Astrocyte (in vitro differentiated cells and primary cell): Measurements from ENCODE around the gene RNGTT. TPM values are rescaled to one million over a fixed set of nuclear protein-coding genes. Genes with fewer than 3 reads are reported as not detected.

ENCODE experiments used
- DNase-seq: peaks from one replicate; pipeline ENCODE4 v3.0.0-alpha.2; 2010; ENCODE audit warnings: low read depth
- FAIRE-seq: peaks from 2 replicates; lab custom pipeline; 2011; peaks lifted over from hg19 to GRCh38; lab: Jason Lieb, UNC
- H2AFZ ChIP-seq: 2 replicates; pipeline ENCODE4 v1.6.0; 2012; ENCODE audit warnings: low read depth, low read length, inconsistent platforms
- H3K27ac ChIP-seq: 2 replicates; pipeline ENCODE4 v1.5.1; 2011; ENCODE audit warnings: low read depth, low read length, inconsistent platforms
- H3K27me3 ChIP-seq: 2 replicates; pipeline ENCODE4 v1.6.0; 2011; ENCODE audit warnings: low read length, inconsistent platforms; ENCODE audit not compliant: insufficient read depth
- H3K36me3 ChIP-seq: 2 replicates; pipeline ENCODE4 v1.5.1; 2011; ENCODE audit warnings: low read length, inconsistent platforms; ENCODE audit not compliant: insufficient read depth
- H3K4me1 ChIP-seq: 2 replicates; pipeline ENCODE4 v1.5.1; 2011; ENCODE audit warnings: low read length, inconsistent platforms; ENCODE audit not compliant: insufficient read depth
- H3K4me2 ChIP-seq: 2 replicates; pipeline ENCODE4 v1.6.0; 2012; ENCODE audit warnings: low read length, inconsistent platforms
- H3K4me3 ChIP-seq: 2 replicates; pipeline ENCODE4 v1.5.1; 2011; ENCODE audit warnings: low read depth, mild to moderate bottlenecking, low read length, inconsistent platforms; ENCODE audit not compliant: insufficient read depth
- H3K79me2 ChIP-seq: 2 replicates; pipeline ENCODE4 v1.6.0; 2012; ENCODE audit warnings: mild to moderate bottlenecking, low read length, inconsistent platforms; ENCODE audit not compliant: insufficient read depth
- H3K9ac ChIP-seq: 2 replicates; pipeline ENCODE4 v1.6.0; 2012; ENCODE audit warnings: mild to moderate bottlenecking, low read length, inconsistent platforms
- H3K9me3 ChIP-seq: 2 replicates; pipeline ENCODE4 v1.5.1; 2012; ENCODE audit warnings: low read depth, mild to moderate bottlenecking, low read length, inconsistent platforms; ENCODE audit not compliant: insufficient read depth
- H4K20me1 ChIP-seq: 2 replicates; pipeline ENCODE4 v1.6.0; 2012; ENCODE audit warnings: low read length, inconsistent platforms; ENCODE audit not compliant: insufficient read depth
- H3K27ac Mint-ChIP-seq: one replicate; pipeline ENCODE4 v1.8.0; 2021; ENCODE audit warnings: mild to moderate bottlenecking, mixed read lengths; ENCODE audit not compliant: unreplicated experiment
- H3K27me3 Mint-ChIP-seq: one replicate; pipeline ENCODE4 v1.8.0; 2021; ENCODE audit warnings: low read depth, mixed read lengths; ENCODE audit not compliant: unreplicated experiment
- H3K36me3 Mint-ChIP-seq: one replicate; pipeline ENCODE4 v1.8.0; 2021; ENCODE audit warnings: low read depth, mixed read lengths; ENCODE audit not compliant: unreplicated experiment
- H3K4me1 Mint-ChIP-seq: one replicate; pipeline ENCODE4 v1.8.0; 2021; ENCODE audit warnings: low read depth, mixed read lengths; ENCODE audit not compliant: unreplicated experiment
- H3K4me3 Mint-ChIP-seq: one replicate; pipeline ENCODE4 v1.8.0; 2021; ENCODE audit warnings: mild to moderate bottlenecking, moderate library complexity, mixed read lengths; ENCODE audit not compliant: unreplicated experiment
- H3K9me3 Mint-ChIP-seq: one replicate; pipeline ENCODE4 v1.8.0; 2021; ENCODE audit warnings: mild to moderate bottlenecking, mixed read lengths; ENCODE audit not compliant: unreplicated experiment
- CTCF ChIP-seq: IDR thresholded peaks from 2 replicates; pipeline ENCODE4 v1.5.1; 2011; ENCODE audit warnings: low read depth, mild to moderate bottlenecking, inconsistent platforms, low read length, moderate library complexity; ENCODE audit not compliant: insufficient read depth
- EZH2 ChIP-seq: IDR thresholded peaks from 2 replicates; pipeline ENCODE4 v1.6.1; 2012; ENCODE audit warnings: mild to moderate bottlenecking, low read length, inconsistent platforms; ENCODE audit not compliant: insufficient read depth
- total RNA-seq: library from RNA; stranded (reverse); gene quantifications from 2 replicates; pipeline ENCODE4 v1.2.1, GENCODE V29; 2021

The RNGTT gene
- total RNA-seq, 1 donor from 2014 or later, result 16.0 TPM

- TF ChIP-seq CTCF (no peak), EZH2 (no peak)
- FAIRE-seq, result no peak
- Histone ChIP-seq H3K9ac (no peak overlapping the region), H3K36me3 (no peaks in the 10 kb centered on the region), H3K27me3 (no peaks in the 10 kb centered on the region), H2AFZ (no peak overlapping the region), H3K27ac (no peak overlapping the region), H3K4me2 (no peak overlapping the region), H3K9me3 (no peaks in the 10 kb centered on the region), H4K20me1 (no peaks in the 10 kb centered on the region), H3K4me3 (no peak overlapping the region), H3K79me2 (no peaks in the 10 kb centered on the region), H3K4me1 (no peaks in the 10 kb centered on the region)
- Mint-ChIP-seq H3K4me3 (no peak overlapping the region), H3K4me1 (no peaks in the 10 kb centered on the region), H3K27ac (no peak overlapping the region), H3K27me3 (peaks cover 6% of the 10 kb centered on the region), H3K9me3 (peaks cover 11% of the 10 kb centered on the region), H3K36me3 (no peaks in the 10 kb centered on the region)
- no peak for DNase-seq
These were observed 366.6 kb downstream of the RNGTT start for GRCh38 chr6:88596801-88597200.

- H4K20me1 ChIP-seq, result no peaks in the 10 kb centered on the region
- H3K4me1 ChIP-seq, result no peaks in the 10 kb centered on the region
- Mint-ChIP-seq H3K9me3 (peaks cover 11% of the 10 kb centered on the region), H3K27ac (no peak overlapping the region), H3K4me3 (no peak overlapping the region), H3K36me3 (no peaks in the 10 kb centered on the region), H3K27me3 (peaks cover 44% of the 10 kb centered on the region), H3K4me1 (no peaks in the 10 kb centered on the region)
- peaks cover 2% of the 10 kb centered on the region for H3K27me3 ChIP-seq
- no peak overlapping the region for H3K27ac ChIP-seq
- no peak overlapping the region for H2AFZ ChIP-seq
- H3K9me3 ChIP-seq, result peaks cover 4% of the 10 kb centered on the region
- no peak overlapping the region for H3K4me2 ChIP-seq
- H3K36me3 ChIP-seq, result no peaks in the 10 kb centered on the region
- no peak overlapping the region for H3K4me3 ChIP-seq
- no peak for TF ChIP-seq EZH2
- no peak for TF ChIP-seq CTCF
- H3K9ac ChIP-seq, result no peak overlapping the region
- DNase-seq, result no peak
- FAIRE-seq, result no peak
- no peaks in the 10 kb centered on the region for H3K79me2 ChIP-seq
These were observed 374.5 kb downstream of the RNGTT start for GRCh38 chr6:88588938-88589337.

- Histone ChIP-seq H4K20me1 (no peaks in the 10 kb centered on the region), H2AFZ (no peak overlapping the region), H3K4me1 (no peaks in the 10 kb centered on the region), H3K79me2 (no peaks in the 10 kb centered on the region), H3K9me3 (peaks cover 4% of the 10 kb centered on the region), H3K27ac (no peak overlapping the region), H3K9ac (no peak overlapping the region), H3K27me3 (peaks cover 2% of the 10 kb centered on the region), H3K4me2 (no peak overlapping the region), H3K36me3 (no peaks in the 10 kb centered on the region), H3K4me3 (no peak overlapping the region)
- Mint-ChIP-seq H3K27me3 (peaks cover 44% of the 10 kb centered on the region), H3K36me3 (no peaks in the 10 kb centered on the region), H3K4me1 (no peaks in the 10 kb centered on the region), H3K4me3 (no peak overlapping the region), H3K27ac (no peak overlapping the region), H3K9me3 (peaks cover 3% of the 10 kb centered on the region)
- FAIRE-seq (no peak), DNase-seq (no peak)
- no peak for TF ChIP-seq EZH2
- no peak for TF ChIP-seq CTCF
These were observed 376.3 kb downstream of the RNGTT start for GRCh38 chr6:88587150-88587520.
